NCI-H2081 (cell line): ENCODE data around the gene TSPAN5.
"Not testable (repeated sequence)": the region's sequence is repeated elsewhere in the genome, so short reads cannot be mapped to it uniquely, and the experiment has no call there.

Source experiments
- DNase-seq, 2 experiments: peaks; one replicate each; lab custom pipeline; 2025; lab: John Stamatoyannopoulos, UW

Gene TSPAN5

GRCh38 chr4:98461121-98461865 lies 197.1 kb downstream of the TSPAN5 start:
- DNase-seq: not testable (repeated sequence)

DNA sequence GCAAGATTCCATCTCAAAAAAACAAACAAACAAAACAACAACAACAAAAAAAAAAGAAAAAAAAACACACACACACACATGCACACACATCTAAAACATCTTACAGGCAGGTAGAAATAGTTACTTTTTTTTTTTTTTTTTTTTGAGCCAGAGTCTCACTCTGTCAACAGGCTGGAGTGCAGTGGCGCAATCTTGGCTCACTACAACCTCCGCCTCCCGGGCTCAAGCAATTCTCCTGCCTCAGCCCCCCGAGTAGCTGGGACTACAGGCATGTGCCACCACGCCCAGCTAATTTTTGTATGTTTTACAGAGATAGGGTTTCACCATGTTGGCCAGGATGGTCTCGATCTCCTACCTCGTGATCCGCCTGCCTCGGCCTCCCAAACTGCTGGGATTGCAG lies 201.0 kb downstream of the TSPAN5 start:
- not testable (repeated sequence) for DNase-seq

- no peak for DNase-seq
Measured at GRCh38 chr4:98452091-98452490, 206.3 kb downstream of the TSPAN5 start.

- no peak for DNase-seq
Measured at GRCh38 chr4:98448908-98449307, 209.5 kb downstream of the TSPAN5 start.

DNA sequence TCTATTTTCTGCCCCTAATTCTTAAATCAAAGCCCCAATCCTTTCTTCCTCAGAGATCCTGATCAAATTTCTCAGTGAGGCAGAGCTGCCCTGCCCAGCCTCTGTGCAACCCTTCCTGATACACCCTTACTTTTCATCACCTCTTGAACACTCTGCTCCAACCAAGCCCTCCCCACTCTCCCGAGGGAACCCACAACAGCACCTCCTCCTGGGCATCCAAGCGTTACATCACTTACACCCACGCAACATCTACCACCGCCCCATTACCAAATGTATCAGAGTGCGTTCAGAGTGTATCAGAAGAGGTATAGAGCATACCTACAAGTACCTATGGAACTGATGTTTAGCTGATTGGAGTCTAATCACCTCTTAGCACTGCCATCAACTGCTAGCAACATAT lies 210.8 kb downstream of the TSPAN5 start:
- DNase-seq: no peak

GRCh38 chr4:98446499-98447375 lies 211.7 kb downstream of the TSPAN5 start:
- no peak for DNase-seq

DNA sequence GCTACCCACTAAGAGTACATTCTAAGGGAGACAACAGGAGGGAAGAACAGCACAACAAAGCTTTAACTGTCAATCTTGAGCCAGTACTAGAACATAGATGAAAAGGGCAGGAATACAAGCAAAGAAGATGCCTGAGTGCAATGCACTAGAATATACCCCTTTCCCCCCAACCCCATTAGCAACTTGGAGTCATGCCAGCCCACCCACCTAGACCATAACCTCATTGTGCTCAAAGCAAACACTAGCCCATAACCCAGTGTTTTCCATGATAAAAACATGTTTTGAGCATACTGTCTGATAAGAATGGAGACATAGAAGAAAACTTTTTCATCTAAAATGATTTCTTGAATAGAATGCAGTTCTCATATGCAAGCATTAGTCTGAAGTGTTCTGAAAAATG lies 214.0 kb downstream of the TSPAN5 start:
- no peak for DNase-seq

GRCh38 chr4:98434816-98435215 lies 223.6 kb downstream of the TSPAN5 start:
- DNase-seq: no peak

DNA sequence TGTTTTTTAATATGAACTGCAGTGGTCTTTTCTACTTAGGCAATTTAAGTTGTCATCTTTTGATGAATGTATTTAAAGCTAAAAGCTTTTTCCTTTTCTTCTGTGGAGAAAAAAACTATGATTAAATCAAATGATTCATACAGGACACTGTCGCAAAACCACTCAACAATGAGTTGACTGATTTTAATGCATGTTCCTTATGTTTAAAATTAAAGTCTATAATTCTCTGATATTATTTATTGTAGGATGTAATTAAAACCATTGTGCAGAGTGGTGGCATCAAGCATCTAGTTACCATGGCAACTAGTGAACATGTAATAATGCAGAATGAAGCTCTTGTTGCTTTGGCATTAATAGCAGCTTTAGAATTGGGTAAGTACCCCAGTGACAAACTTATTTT lies 224.7 kb downstream of the TSPAN5 start:
- DNase-seq: peak in 1 of 2 experiments; percentile 31

DNA sequence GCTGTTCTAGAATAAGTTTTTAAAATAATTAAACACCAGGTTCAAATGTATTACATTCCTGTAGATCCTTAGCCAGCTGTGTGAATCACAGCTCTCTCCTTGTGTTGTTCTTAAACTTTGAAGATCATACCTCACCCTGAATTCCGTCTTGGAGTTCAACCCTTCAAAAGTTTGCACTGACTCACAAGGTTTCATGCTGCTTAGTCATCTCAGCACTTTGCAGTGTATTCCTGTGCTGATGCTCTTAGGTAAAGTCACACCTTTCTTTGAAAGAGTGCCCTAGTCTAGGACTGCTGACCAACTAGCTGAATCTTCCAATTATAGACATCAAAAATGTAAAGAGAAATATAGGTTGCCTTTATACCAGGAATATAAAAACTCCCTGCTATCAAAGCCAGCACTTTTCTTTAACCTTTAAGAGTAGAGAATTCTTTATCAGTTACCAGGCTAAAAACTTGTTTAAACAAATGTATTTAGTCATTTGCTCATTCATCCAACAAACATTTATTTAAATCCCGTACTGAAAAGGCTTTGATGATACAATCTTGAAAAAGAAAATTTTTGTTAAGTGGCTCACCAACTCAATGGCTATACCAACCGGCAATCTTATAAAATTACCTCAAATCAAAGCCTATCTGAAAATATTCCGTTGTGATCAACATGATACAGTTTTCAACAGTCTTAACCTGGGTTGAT lies 227.6 kb downstream of the TSPAN5 start:
- DNase-seq: no peak

DNA sequence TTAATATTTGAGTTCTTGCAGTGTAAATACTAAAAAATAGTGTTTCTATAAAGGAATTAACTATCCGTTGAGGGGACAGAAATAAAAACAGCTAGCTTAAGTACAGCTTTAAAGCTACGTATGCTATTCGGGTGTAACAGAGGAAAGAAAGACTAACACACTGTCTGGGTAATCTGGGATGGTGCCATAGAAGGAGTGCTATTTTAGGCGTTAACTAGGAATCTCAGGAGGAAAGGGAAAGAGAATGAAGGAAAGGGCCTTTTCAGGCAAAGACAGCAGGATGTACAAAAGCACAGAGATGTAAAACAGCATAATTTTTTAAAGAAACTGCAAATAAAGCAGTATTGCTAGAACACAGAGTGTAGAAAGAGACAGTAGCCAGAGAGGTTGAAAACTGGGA lies 235.4 kb downstream of the TSPAN5 start:
- DNase-seq: no peak

GRCh38 chr4:98421111-98421510 lies 237.3 kb downstream of the TSPAN5 start:
- DNase-seq: no peak
